Erythroblast (primary cell): ENCODE measurements around the gene TMEM38B.

Experiments
- GATA1 ChIP-seq: IDR thresholded peaks from 2 replicates; pipeline ENCODE4 v1.6.1; 2011; ENCODE audit warnings: low read depth, mild to moderate bottlenecking, control low read depth, low read length, moderate library complexity
- POLR2A ChIP-seq: IDR thresholded peaks from 2 replicates; pipeline ENCODE4 v1.6.1; 2011; ENCODE audit warnings: mild to moderate bottlenecking, low read length

DNA sequence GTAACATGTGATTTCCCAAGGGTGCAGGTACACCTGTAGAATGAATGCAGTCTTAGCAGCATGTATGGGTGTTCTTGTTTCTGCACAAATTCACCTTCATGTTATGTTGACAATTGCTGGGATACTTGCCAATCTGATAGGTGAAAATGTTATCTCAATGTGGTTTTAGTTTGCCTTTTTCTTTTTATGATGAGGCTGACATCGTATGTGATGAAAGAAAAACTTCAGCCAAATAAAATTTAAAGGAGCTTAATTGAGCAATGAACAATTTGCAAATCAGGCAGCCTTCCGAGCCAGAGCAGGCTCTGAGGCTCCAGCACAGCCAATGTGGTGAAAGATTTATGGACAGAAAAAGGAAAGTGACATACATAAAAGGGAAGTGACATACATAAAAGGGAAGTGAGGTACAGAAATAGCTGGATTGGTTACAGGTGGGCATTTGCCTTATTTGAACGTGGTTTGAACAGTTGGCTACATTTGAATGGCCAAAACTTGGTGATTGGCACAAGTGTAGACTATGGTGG is 21.6 kb upstream of the TMEM38B start:
- TF ChIP-seq POLR2A = no peak
- TF ChIP-seq GATA1 = no peak
